ENCODE data around the gene MATCAP1. TPM values are rescaled to one million over a fixed set of nuclear protein-coding genes. Genes with fewer than 3 reads are reported as not detected.

MATCAP1 gene
- total and polyA plus RNA-seq, 2 of the 8 experiments (the other 6 are each of a cell fraction or from before 2014, with no cell fraction given): 22.9 to 27.5 TPM

- no peak overlapping the region for H2BK20ac ChIP-seq (ENCODE audit: low read length)
- no peak overlapping the region for H3K4me2 ChIP-seq (ENCODE audit: insufficient read depth in 1 of 2, low read depth in 2 of 2, low read length in 2 of 2)
- no peak overlapping the region for H3K18ac ChIP-seq (ENCODE audit: extremely low read depth, low read length)
- no peak overlapping the region for H2BK15ac ChIP-seq (ENCODE audit: low read length)
- H3K4me1 ChIP-seq (replicated peaks in 1 of 4; ENCODE audit: control insufficient read depth in 3 of 4, insufficient read depth in 4 of 4, low read length in 3 of 4): peaks cover 0 to 20% (median 8%) of the 10 kb centered on the region in 4 experiments; a peak in 5 of 7 replicates
- H2BK12ac ChIP-seq (ENCODE audit: low read depth, low read length): no peak overlapping the region
- POLR2A ChIA-PET (ENCODE audit: partially characterized antibody): interaction anchor here (0.9 to 5.4 kb wide), 4 partner anchors 11 to 40 kb away, joined by 3 to 19 read pairs (median 12); partner anchors contain the start of genes MATCAP1 and TMEM208
- no peak overlapping the region for H2AFZ ChIP-seq (ENCODE audit: low read length)
- peak overlapping the region; percentile 51; the same call in 1 of the 2 replicates for H4K8ac ChIP-seq (ENCODE audit: extremely low read depth, insufficient read depth, low read length)
- H3K27me3 ChIP-seq (replicated peaks in 1 of 4; ENCODE audit: control insufficient read depth in 3 of 4, extremely low read depth in 1 of 4, insufficient read depth in 3 of 4, low read length in 3 of 4): no peaks in the 10 kb centered on the region
- no peak overlapping the region for H4K91ac ChIP-seq (replicated peaks; ENCODE audit: insufficient read length, low read length)
- no peak overlapping the region for H4K5ac ChIP-seq (ENCODE audit: insufficient read length, low read depth, low read length)
- CTCF ChIA-PET (ENCODE audit: partially characterized antibody): interaction anchor here (0.8 to 7.5 kb wide), 15 partner anchors 9 to 308 kb away, joined by 3 to 78 read pairs (median 4); partner anchors contain the start of genes E2F4, EXOC3L1, MATCAP1 and NOL3
- H3K79me2 ChIP-seq (ENCODE audit: control insufficient read depth in 1 of 2, insufficient read depth in 2 of 2, low read length in 2 of 2): no peaks in the 10 kb centered on the region
- no peaks in the 10 kb centered on the region for H3K79me1 ChIP-seq (ENCODE audit: low read depth, low read length)
- H3K4me3 ChIP-seq (ENCODE audit: extremely low read depth in 1 of 4, insufficient read depth in 2 of 4, low read depth in 3 of 4, low read length in 4 of 4): no peak overlapping the region
- H3K23ac ChIP-seq (ENCODE audit: insufficient read length): no peak overlapping the region
- H3K27ac ChIP-seq (ENCODE audit: low read depth, low read length): no peak overlapping the region
- DNase-seq (ENCODE audit: low read depth in 1 of 2, low spot score in 2 of 2) (no peak), FAIRE-seq (no peak)
- H3K4ac ChIP-seq (replicated peaks; ENCODE audit: insufficient read length, low read depth, low read length): no peak overlapping the region
- H2BK5ac ChIP-seq (ENCODE audit: low read depth, low read length): no peak overlapping the region
- peaks cover 6% of the 10 kb centered on the region; the same call in 1 of the 2 replicates for H3K23me2 ChIP-seq (ENCODE audit: low read depth, low read length)
- H4K20me1 ChIP-seq (replicated peaks in 1 of 2; ENCODE audit: control insufficient read depth in 1 of 2, insufficient read depth in 2 of 2, low read length in 2 of 2): peaks cover 0 to 3% of the 10 kb centered on the region in 2 experiments
- no peak overlapping the region for H3K56ac ChIP-seq (replicated peaks; ENCODE audit: insufficient read length, low read depth, low read length)
- 92% methylated on average over 17 of the region's 23 CpGs; no CpG with 5 or more reads in 1 of the 2 experiments for WGBS, 2 experiments (ENCODE audit: extremely low coverage in 1 of 2, insufficient coverage in 1 of 2, insufficient read length in 1 of 2, insufficient replicate concordance in 2 of 2, low coverage in 1 of 2, low lambda C conversion rate in 2 of 2, missing lambda C conversion rate in 1 of 2)
- H3K9ac ChIP-seq (replicated peaks in 1 of 4; ENCODE audit: extremely low read depth in 1 of 4, low read depth in 3 of 4, low read length in 3 of 4): no peak overlapping the region
- H3K36me3 ChIP-seq (ENCODE audit: control insufficient read depth in 2 of 4, insufficient read depth in 4 of 4, low read length in 3 of 4): peaks cover 0 to 3% (median under 1%) of the 10 kb centered on the region in 4 experiments; a peak in 4 of 8 replicates
- no peak overlapping the region for H3K14ac ChIP-seq (ENCODE audit: insufficient read length)
- no peaks in the 10 kb centered on the region for H3K9me3 ChIP-seq (ENCODE audit: insufficient read depth in 2 of 2, low read depth in 1 of 2, low read length in 1 of 2)
- no peak overlapping the region for H2AK5ac ChIP-seq (ENCODE audit: low read depth, low read length)
- TF ChIP-seq POU5F1 (IDR thresholded peaks at IDR 0.05; ENCODE audit: low read depth, low read length) (no peak), SIRT6 (IDR thresholded peaks at IDR 0.05; ENCODE audit: low read length) (no peak), CHD1 (IDR thresholded peaks at IDR 0.05; ENCODE audit: low read depth, low read length) (no peak)
- H2BK120ac ChIP-seq (replicated peaks; ENCODE audit: low read depth, low read length): no peak overlapping the region
These were observed 19.3 kb upstream of the MATCAP1 start for GRCh38 chr16:67202956-67203493.
